Liver (tissue), 9 donors: Measurements from ENCODE around the gene SRGAP1. TPM values are rescaled to one million over a fixed set of nuclear protein-coding genes. Genes with fewer than 3 reads are reported as not detected.

Experiments used
- DNase-seq: peaks from one replicate; pipeline ENCODE4 v3.0.0-alpha.2; 2017; ENCODE audit warnings: low spot score
- H3K27ac ChIP-seq, 2 donors: one replicate each; pipeline ENCODE4 v1.7.0; 2013; ENCODE audit warnings: inconsistent platforms in 2 of 2, low read length in 2 of 2, control low read depth in 1 of 2, low read depth in 1 of 2, mild to moderate bottlenecking in 1 of 2
- H3K27me3 ChIP-seq, 4 donors: one replicate each; pipeline versions ENCODE4 v1.6.1 to v1.7.0; 2013; ENCODE audit warnings: low read length in 3 of 4, inconsistent platforms in 1 of 4, mild to moderate bottlenecking in 1 of 4, moderate library complexity in 1 of 4; ENCODE audit not compliant: control insufficient read depth in 4 of 4, insufficient read depth in 4 of 4
- H3K36me3 ChIP-seq, 4 donors: one replicate each; pipeline versions ENCODE4 v1.6.1 to v1.7.0; 2013; ENCODE audit warnings: low read length in 3 of 4, mild to moderate bottlenecking in 3 of 4, low read depth in 1 of 4, moderate library complexity in 1 of 4; ENCODE audit not compliant: control insufficient read depth in 4 of 4, insufficient read depth in 3 of 4
- H3K4me1 ChIP-seq, 4 donors: one replicate each; pipeline versions ENCODE4 v1.6.1 to v1.7.0; 2013; ENCODE audit warnings: low read length in 3 of 4, mild to moderate bottlenecking in 3 of 4, moderate library complexity in 1 of 4; ENCODE audit not compliant: control insufficient read depth in 4 of 4, insufficient read depth in 4 of 4
- H3K4me3 ChIP-seq, 3 donors: one replicate each; pipeline versions ENCODE4 v1.6.1 to v1.7.0; 2013; ENCODE audit warnings: low read length in 3 of 3, control low read depth in 1 of 3, low read depth in 1 of 3, mild to moderate bottlenecking in 1 of 3
- H3K9ac ChIP-seq, 2 donors: one replicate each; pipeline ENCODE4 v1.7.0; 2013; ENCODE audit warnings: low read length in 2 of 2, mild to moderate bottlenecking in 2 of 2, moderate library complexity in 2 of 2, control low read depth in 1 of 2, low read depth in 1 of 2
- H3K9me3 ChIP-seq, 4 donors: one replicate each; pipeline versions ENCODE4 v1.6.1 to v1.7.0; 2013; ENCODE audit warnings: low read length in 3 of 4; ENCODE audit not compliant: control insufficient read depth in 4 of 4
- ATF3 ChIP-seq: IDR thresholded peaks from 2 replicates; pipeline ENCODE4 v1.6.1; 2016; ENCODE audit warnings: antibody characterized with exemption
- CTCF ChIP-seq: fragments of 150-350 bp; IDR thresholded peaks from 2 replicates; pipeline ENCODE4 v1.5.1; 2017; ENCODE audit warnings: improper control_type of control experiment, low read depth, low read length; ENCODE audit not compliant: missing input control
- EGR1 ChIP-seq, 2 donors: IDR thresholded peaks; 2 replicates each; pipeline ENCODE4 v1.6.1; 2016 to 2018; ENCODE audit warnings: antibody characterized with exemption in 2 of 2, low read depth in 2 of 2
- FOXA1 ChIP-seq: IDR thresholded peaks from 2 replicates; pipeline ENCODE4 v1.6.1; 2016; ENCODE audit warnings: antibody characterized with exemption
- FOXA2 ChIP-seq: IDR thresholded peaks from 2 replicates; pipeline ENCODE4 v1.6.1; 2016; ENCODE audit warnings: antibody characterized with exemption
- GABPA ChIP-seq, 2 donors: IDR thresholded peaks in 1 of 2; conservative IDR thresholded peaks in 1 of 2; 2 replicates each; pipeline ENCODE4 v1.6.1; 2016; ENCODE audit warnings: antibody characterized with exemption in 2 of 2, mild to moderate bottlenecking in 1 of 2, moderate library complexity in 1 of 2
- HNF4A ChIP-seq, 2 donors: conservative IDR thresholded peaks; 2 replicates each; pipeline ENCODE4 v1.6.1; 2016; ENCODE audit warnings: antibody characterized with exemption in 2 of 2, mild to moderate bottlenecking in 2 of 2
- HNF4G ChIP-seq: IDR thresholded peaks from 2 replicates; pipeline ENCODE4 v1.6.1; 2016; ENCODE audit warnings: antibody characterized with exemption
- JUND ChIP-seq, 2 donors: IDR thresholded peaks; 2 replicates each; pipeline ENCODE4 v1.6.1; 2016; ENCODE audit warnings: antibody characterized with exemption in 2 of 2
- MAX ChIP-seq: IDR thresholded peaks from 2 replicates; pipeline ENCODE4 v1.6.1; 2016; ENCODE audit warnings: antibody characterized with exemption
- NR2F2 ChIP-seq: IDR thresholded peaks from 2 replicates; pipeline ENCODE4 v1.6.1; 2016; ENCODE audit warnings: antibody characterized with exemption
- RAD21 ChIP-seq, 2 donors: IDR thresholded peaks; 2 replicates each; pipeline ENCODE4 v1.6.1; 2016; ENCODE audit warnings: antibody characterized with exemption in 2 of 2, mild to moderate bottlenecking in 2 of 2
- REST ChIP-seq: IDR thresholded peaks from 2 replicates; pipeline ENCODE4 v1.6.1; 2016; ENCODE audit warnings: antibody characterized with exemption, mild to moderate bottlenecking
- RXRA ChIP-seq, 2 donors: IDR thresholded peaks; 2 replicates each; pipeline ENCODE4 v1.6.1; 2017 to 2018; ENCODE audit warnings: antibody characterized with exemption in 2 of 2, mild to moderate bottlenecking in 1 of 2
- SP1 ChIP-seq: IDR thresholded peaks from 2 replicates; pipeline ENCODE4 v1.6.1; 2018; ENCODE audit warnings: antibody characterized with exemption, mild to moderate bottlenecking
- TAF1 ChIP-seq: conservative IDR thresholded peaks from 2 replicates; pipeline ENCODE4 v1.6.1; 2016; ENCODE audit warnings: antibody characterized with exemption, mild to moderate bottlenecking
- YY1 ChIP-seq: IDR thresholded peaks from 2 replicates; pipeline ENCODE4 v1.6.1; 2016; ENCODE audit warnings: antibody characterized with exemption, mild to moderate bottlenecking
- ZBTB33 ChIP-seq: IDR thresholded peaks from 2 replicates; pipeline ENCODE4 v1.6.1; 2016; ENCODE audit warnings: antibody characterized with exemption
- WGBS: extraction: QIAGEN DNeasy Blood & Tissue Kit; methylation state at CpG from one replicate; pipeline ENCODE4 v1.1.7; 2013; 5-methylcytosine and 5-hydroxymethylcytosine counted together
- polyA plus RNA-seq, 2 donors: library from polyadenylated mRNA; stranded (reverse) in 1 of 2; unstranded in 1 of 2; fragments of 200-250 nt in 1 of 2; fragments of >200 nt in 1 of 2; fragmentation: Nextera tagmentation in 1 of 2; extraction: Ambion mirVana in 1 of 2; gene quantifications; one replicate each; pipeline versions ENCODE4 v1.2.1 to v1.2.3, GENCODE V29; 2013 to 2015
- total RNA-seq, 2 donors: library from RNA; depleted of rRNA; stranded (reverse); fragments of >200 nt; gene quantifications; one replicate each; pipeline ENCODE4 v1.2.3, GENCODE V29; 2014
- donor health status: healthy.
- donor health status: healthy.
- donor health status: healthy.
- donor health status: healthy.
- donor health status: healthy.

SRGAP1 gene
- total and polyA plus RNA-seq, 4 donors, result 0.28 to 1.3 (median 0.85) TPM

GRCh38 chr12:64184216-64184615 lies 339.7 kb downstream of the SRGAP1 start:
- Histone ChIP-seq H3K9ac (no peak overlapping the region), H3K9me3 (no peaks in the 10 kb centered on the region), H3K27me3 (no peaks in the 10 kb centered on the region), H3K36me3 (no peaks in the 10 kb centered on the region), H3K27ac (no peak overlapping the region), H3K4me1 (peaks cover 0 to 5% (median 0%) of the 10 kb centered on the region in 4 donors), H3K4me3 (no peak overlapping the region)
- DNase-seq, result no peak
- 95% methylated on average over 1 of the region's 1 CpG for WGBS
- TF ChIP-seq REST, result no peak
- no peak for TF ChIP-seq ZBTB33

GRCh38 chr12:64186789-64187188 lies 342.3 kb downstream of the SRGAP1 start:
- no peak overlapping the region for H3K9ac ChIP-seq
- no peaks in the 10 kb centered on the region for H3K9me3 ChIP-seq

More at GRCh38 chr12:64186789-64187188, 342.3 kb downstream of the SRGAP1 start:
- H3K4me3 ChIP-seq, result no peak overlapping the region
- WGBS, result 76% methylated on average over 2 of the region's 2 CpGs
- no peak overlapping the region for H3K27ac ChIP-seq
- peaks cover 0 to 5% (median 0%) of the 10 kb centered on the region in 4 donors for H3K4me1 ChIP-seq
- TF ChIP-seq FOXA2 (no peak), GABPA (IDR thresholded peaks at IDR 0.05 in 1 of 2, conservative IDR thresholded peaks at IDR 0.05 in 1 of 2) (no peak), NR2F2 (no peak), FOXA1 (no peak), HNF4G (no peak), MAX (no peak), HNF4A (conservative IDR thresholded peaks at IDR 0.05) (no peak), YY1 (no peak), TAF1 (no peak), ZBTB33 (no peak), REST (no peak), RXRA (IDR thresholded peaks at IDR 0.05) (no peak), EGR1 (IDR thresholded peaks at IDR 0.05; ENCODE audit: low read depth in 2 of 2) (no peak), RAD21 (IDR thresholded peaks at IDR 0.05) (no peak), SP1 (no peak), ATF3 (no peak), CTCF (no peak), JUND (IDR thresholded peaks at IDR 0.05) (no peak)
- H3K27me3 ChIP-seq, result no peaks in the 10 kb centered on the region
- no peak for DNase-seq
- no peaks in the 10 kb centered on the region for H3K36me3 ChIP-seq
